Spinal cord (tissue), 10 donors: ENCODE data around the gene MED26. TPM values are rescaled to one million over a fixed set of nuclear protein-coding genes. Genes with fewer than 3 reads are reported as not detected.
A peak's percentile ranks its signal among the peaks of the same experiment; 100 is the strongest.

ENCODE experiments used
- DNase-seq, 6 donors: peaks; one replicate each; pipeline versions ENCODE4 v3.0.0 to v3.0.0-alpha.2; 2013 to 2015; ENCODE audit warnings: low spot score in 6 of 6, low read depth in 4 of 6
- H3K27ac ChIP-seq: one replicate; pipeline ENCODE4 v1.5.1; 2013; ENCODE audit warnings: low read depth, low read length, control low read depth
- H3K27me3 ChIP-seq: one replicate; pipeline ENCODE4 v1.6.1; 2013; ENCODE audit warnings: low read length; ENCODE audit not compliant: control insufficient read depth, insufficient read depth
- H3K36me3 ChIP-seq: one replicate; pipeline ENCODE4 v1.6.1; 2013; ENCODE audit warnings: low read length; ENCODE audit not compliant: control insufficient read depth, insufficient read depth
- H3K4me1 ChIP-seq: one replicate; pipeline ENCODE4 v1.6.1; 2013; ENCODE audit warnings: low read length; ENCODE audit not compliant: control insufficient read depth, insufficient read depth
- H3K4me3 ChIP-seq: one replicate; pipeline ENCODE4 v1.5.1; 2013; ENCODE audit warnings: low read depth, low read length, control low read depth
- H3K9me3 ChIP-seq: one replicate; pipeline ENCODE4 v1.6.1; 2013; ENCODE audit warnings: low read length; ENCODE audit not compliant: control insufficient read depth, insufficient read depth
- WGBS: methylation state at CpG from one replicate; pipeline ENCODE4 v1.1.5; 2013; ENCODE audit warnings: missing lambda C conversion rate; ENCODE audit not compliant: insufficient coverage; 5-methylcytosine and 5-hydroxymethylcytosine counted together
- polyA plus RNA-seq, 2 donors: library from polyadenylated mRNA; unstranded; fragments of 120-200 nt; gene quantifications; one replicate each; pipeline ENCODE4 v1.2.1, GENCODE V29; 2013; ENCODE audit not compliant: insufficient read length in 2 of 2
- total RNA-seq, 2 donors: library from RNA; depleted of rRNA in 1 of 2; stranded (reverse); fragments of 120-200 nt in 1 of 2; fragments of >200 nt in 1 of 2; gene quantifications; one replicate each; pipeline versions ENCODE4 v1.2.3 to v1.2.4, GENCODE V29; 2013 to 2014
- donor health status: healthy.

The MED26 gene
- total and polyA plus RNA-seq, 4 donors: 4.0 to 9.2 (median 8.1) TPM

DNA sequence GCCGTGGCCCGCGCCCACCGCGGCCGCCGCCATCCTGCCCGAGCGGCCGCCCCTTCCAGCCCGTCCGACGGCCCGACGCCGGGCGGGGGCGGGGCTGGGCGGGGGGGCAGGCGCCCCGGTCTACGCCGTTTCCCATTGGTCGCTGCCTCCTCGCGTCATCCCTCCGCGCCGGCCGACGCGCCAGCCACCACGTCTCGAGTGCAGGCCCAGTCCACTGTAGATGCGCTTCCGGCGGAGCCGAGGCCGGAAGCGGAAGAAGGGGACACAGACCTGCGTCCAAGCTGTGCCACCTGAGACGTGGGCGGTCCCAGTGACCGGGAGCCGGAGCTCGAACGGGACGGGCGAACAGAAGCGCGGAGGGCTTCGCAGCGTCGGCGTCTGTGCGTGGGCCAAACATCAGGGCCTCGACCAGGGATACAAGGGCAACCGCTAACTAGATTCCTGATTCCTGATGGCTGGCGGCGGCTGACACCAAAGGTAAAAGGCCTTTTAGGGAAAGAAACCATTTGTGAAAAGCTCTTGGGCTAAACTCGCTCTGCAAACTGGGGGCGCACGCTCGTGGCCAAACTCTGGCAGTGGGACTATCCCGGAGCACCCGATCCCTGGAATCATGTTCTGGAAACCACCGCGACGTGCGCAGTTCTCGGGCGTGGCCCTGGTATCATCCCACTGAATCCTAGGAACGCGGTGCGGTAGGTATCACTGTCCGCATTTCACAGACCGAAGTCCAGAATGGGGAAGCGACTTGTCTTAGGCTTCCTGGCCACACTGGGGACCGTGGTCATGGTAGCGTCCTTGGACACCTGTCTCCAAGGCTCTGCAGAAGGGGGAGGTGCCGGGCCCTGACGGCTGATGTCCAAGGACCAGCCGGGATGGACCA, 55.4 kb downstream of the MED26 start, which contains the start of gene SLC35E1:
SLC35E1 (minus strand) TSS at position 84 of the 880 bp plus-strand sequence; CDS start at position 33, 51 bp downstream.
- H3K4me3 ChIP-seq: peak within 1 kb of the TSS; percentile 97
- H3K27me3 ChIP-seq: no peaks in the 10 kb centered on the region
- H3K36me3 ChIP-seq: peaks cover 64% of the 10 kb centered on the region
- H3K27ac ChIP-seq: peak within 1 kb of the TSS; percentile 82
- peak; percentile 76 to 98 (median 92) for DNase-seq
- WGBS: under 1% methylated on average over 83 of the region's 83 CpGs
- no peaks in the 10 kb centered on the region for H3K9me3 ChIP-seq
- peaks cover 32% of the 10 kb centered on the region for H3K4me1 ChIP-seq

DNA sequence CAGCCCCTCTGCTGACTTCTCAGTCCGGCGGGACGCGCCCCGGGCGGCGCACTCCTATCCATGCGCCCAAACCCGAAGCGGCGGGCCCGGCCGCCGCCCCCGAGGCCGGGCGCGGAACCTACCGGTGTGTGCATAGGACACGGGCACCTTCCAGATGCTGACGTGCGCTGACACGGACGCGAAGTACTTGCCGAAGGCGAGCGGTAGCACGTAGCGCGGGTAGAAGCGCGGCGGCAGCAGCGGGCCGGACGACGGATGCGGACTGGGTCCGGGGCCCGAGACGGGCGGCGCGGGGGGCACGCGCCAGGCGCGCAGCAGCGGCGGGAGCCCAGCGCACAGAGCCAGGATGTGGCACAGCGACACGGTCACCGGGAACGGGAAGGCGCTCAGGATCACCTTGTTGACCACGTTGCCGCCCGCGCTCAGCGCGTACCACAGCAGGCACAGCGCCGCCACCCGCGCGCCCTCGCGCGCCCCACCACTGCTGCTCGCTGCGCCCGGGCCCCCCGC, 56.1 kb downstream of the MED26 start:
- under 1% methylated on average over 75 of the region's 75 CpGs for WGBS
- peak overlapping the region; percentile 40 for H3K4me3 ChIP-seq
- no peaks in the 10 kb centered on the region for H3K9me3 ChIP-seq
- no peak overlapping the region for H3K27ac ChIP-seq
- peaks cover 63% of the 10 kb centered on the region for H3K36me3 ChIP-seq
- H3K4me1 ChIP-seq: peaks cover 32% of the 10 kb centered on the region
- no peak for DNase-seq
- no peaks in the 10 kb centered on the region for H3K27me3 ChIP-seq

DNA sequence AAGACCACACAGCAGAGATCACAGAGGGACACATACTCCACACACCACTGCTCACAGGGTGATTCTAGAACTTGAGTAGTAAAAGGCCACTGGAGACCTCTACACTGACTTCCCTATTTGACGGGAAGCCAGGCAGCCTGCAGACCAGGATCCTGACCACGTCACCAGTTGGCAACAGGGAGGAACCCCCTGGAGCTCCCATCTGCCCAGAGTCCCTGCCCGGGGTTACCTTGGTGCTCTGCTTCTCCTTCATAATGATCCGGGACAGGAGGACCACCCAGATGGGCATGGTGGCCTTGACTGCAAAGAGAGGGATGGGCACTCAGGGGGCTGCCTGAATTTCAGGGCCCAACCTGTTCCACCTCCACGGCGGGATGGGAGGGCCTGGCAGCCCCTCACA, 56.7 kb downstream of the MED26 start:
- DNase-seq: no peak
- 25% methylated on average over 6 of the region's 6 CpGs for WGBS
- Histone ChIP-seq H3K4me1 (peaks cover 32% of the 10 kb centered on the region), H3K27me3 (no peaks in the 10 kb centered on the region), H3K36me3 (peaks cover 62% of the 10 kb centered on the region), H3K9me3 (no peaks in the 10 kb centered on the region), H3K27ac (no peak overlapping the region), H3K4me3 (peak overlapping the region; percentile 40)

DNA sequence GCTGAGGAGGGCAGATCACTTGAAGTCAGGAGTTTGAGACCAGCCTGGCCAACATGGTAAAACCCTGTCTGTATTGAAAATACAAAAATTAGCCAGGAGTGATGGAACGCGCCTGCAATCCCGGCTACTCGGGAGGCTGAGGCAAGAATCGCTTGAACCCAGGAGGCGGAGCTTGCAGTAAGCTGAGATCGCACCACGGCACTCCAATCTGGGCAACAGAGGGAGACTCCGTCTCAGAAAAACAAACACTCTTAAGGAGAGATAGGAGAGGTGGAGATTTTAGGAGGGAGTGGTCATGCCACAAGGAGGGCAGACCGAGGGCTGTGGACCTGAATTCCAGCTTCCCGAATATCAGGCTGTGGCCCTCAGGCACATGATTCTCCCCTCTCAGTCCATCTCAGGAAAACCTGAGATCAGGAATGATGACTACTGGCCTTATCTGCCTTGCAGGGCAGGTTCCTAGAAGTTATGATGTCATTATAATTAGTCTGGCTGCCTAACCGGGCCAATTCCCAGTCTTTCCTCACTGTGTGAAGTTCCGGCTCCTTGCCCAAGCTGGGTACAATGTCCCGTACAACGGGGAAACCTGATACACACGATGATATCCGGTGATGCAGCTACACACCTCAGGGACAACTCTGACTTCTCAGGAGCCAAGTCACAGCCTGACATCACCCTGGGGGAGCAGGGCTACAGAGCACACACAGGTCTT, 58.2 kb downstream of the MED26 start:
- H3K27ac ChIP-seq: no peak overlapping the region
- H3K27me3 ChIP-seq: no peaks in the 10 kb centered on the region
- WGBS: 95% methylated on average over 12 of the region's 17 CpGs
- H3K4me3 ChIP-seq: no peak overlapping the region
- H3K4me1 ChIP-seq: peaks cover 32% of the 10 kb centered on the region
- no peaks in the 10 kb centered on the region for H3K9me3 ChIP-seq
- H3K36me3 ChIP-seq: peaks cover 65% of the 10 kb centered on the region
- no peak for DNase-seq

DNA sequence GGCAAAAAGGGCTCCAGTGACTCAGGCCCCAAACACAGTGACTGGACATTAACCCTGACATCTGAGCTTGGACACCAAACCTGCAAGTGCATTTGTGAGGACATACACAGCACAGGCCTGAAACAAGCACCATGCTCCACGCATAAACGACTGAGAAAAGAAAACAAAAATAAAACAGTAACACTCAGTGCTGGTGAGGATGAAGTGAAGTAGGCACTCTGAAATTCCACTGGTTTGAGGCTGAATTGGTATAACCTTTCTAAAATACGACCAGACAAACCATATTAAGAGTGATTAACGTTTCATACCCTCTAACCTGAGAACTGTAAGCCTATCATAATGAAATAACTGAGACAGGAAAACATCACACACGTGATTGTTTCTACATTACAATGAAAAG, 61.3 kb downstream of the MED26 start:
- H3K36me3 ChIP-seq: peaks cover 76% of the 10 kb centered on the region
- no CpG with 5 or more reads among the region's 5 CpGs for WGBS
- no peak overlapping the region for H3K4me3 ChIP-seq
- no peak overlapping the region for H3K27ac ChIP-seq
- H3K4me1 ChIP-seq: peaks cover 10% of the 10 kb centered on the region
- no peaks in the 10 kb centered on the region for H3K9me3 ChIP-seq
- DNase-seq: no peak
- H3K27me3 ChIP-seq: no peaks in the 10 kb centered on the region

DNA sequence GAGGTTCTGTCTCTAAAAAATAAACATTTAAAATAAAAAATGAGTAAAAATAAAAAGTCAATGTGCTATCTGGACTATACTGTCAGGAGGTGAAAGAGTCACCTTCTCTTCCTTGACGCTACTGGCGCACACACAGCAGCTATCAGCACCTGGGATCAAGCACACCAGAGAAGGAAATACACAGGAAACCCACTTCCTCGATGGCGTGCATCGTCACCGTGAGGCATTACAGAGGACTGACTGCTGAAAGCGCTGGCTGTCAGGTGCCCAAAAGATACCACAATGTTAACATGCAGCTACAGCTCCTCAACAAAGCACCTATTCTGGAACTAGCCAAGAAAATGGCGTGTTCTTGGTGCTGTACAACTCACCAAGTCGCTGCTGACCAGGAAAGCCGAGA, 61.8 kb downstream of the MED26 start:
- WGBS: 97% methylated on average over 9 of the region's 10 CpGs

DNA sequence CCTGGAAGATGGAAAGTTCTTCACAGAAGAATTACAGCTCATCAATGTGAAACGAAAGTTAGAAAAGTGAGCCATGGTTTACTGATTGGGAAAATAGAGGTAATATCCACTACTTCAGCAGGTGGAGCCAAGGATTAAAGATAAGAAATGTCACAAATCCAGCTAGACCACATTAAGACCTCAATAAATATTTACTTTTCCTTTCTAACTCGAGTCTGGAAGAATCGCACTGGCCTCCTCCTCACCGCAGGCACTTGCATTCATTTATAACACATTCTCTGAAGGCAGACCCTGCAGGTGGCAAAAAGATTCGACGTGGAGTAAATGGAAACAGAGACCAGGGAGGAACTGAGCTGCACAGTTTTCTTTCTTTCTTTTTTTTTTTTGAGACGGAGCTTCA, 63.2 kb downstream of the MED26 start:
- no peak for DNase-seq
- H3K27me3 ChIP-seq: no peaks in the 10 kb centered on the region
- H3K4me1 ChIP-seq: peaks cover 4% of the 10 kb centered on the region
- peaks cover 80% of the 10 kb centered on the region for H3K36me3 ChIP-seq
- WGBS: 89% methylated on average over 2 of the region's 7 CpGs
- no peak overlapping the region for H3K4me3 ChIP-seq
- H3K9me3 ChIP-seq: no peaks in the 10 kb centered on the region
- no peak overlapping the region for H3K27ac ChIP-seq

More for the DNA sequence above, 61.8 kb downstream of the MED26 start:
- H3K4me1 ChIP-seq: peaks cover 9% of the 10 kb centered on the region
- H3K9me3 ChIP-seq: no peaks in the 10 kb centered on the region
- no peaks in the 10 kb centered on the region for H3K27me3 ChIP-seq
- H3K4me3 ChIP-seq: no peak overlapping the region
- no peak overlapping the region for H3K27ac ChIP-seq
- no peak for DNase-seq
- peaks cover 79% of the 10 kb centered on the region for H3K36me3 ChIP-seq

DNA sequence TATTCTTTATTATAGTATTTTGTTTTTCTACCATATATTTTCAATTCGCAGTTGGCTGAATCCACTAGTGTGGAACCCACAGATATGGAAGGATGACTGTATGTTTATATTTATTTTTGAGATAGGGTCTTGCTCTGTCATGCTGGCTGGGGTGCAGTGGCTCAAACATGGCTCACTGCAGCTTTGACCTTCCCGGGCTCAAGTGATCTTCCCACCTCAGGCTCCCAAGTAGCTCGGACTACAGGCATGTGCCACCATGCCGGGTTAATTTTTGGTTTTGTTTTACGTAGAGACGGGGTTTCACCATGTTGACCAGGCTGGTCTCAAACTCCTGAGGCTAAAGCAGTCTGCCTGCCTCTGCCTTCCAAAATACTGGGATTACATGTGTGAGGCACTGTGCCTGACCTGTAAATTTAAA, 65.4 kb downstream of the MED26 start:
- H3K27me3 ChIP-seq: no peaks in the 10 kb centered on the region
- no peak overlapping the region for H3K27ac ChIP-seq
- H3K36me3 ChIP-seq: peaks cover 77% of the 10 kb centered on the region
- DNase-seq: no peak
- no peaks in the 10 kb centered on the region for H3K9me3 ChIP-seq
- no peak overlapping the region for H3K4me3 ChIP-seq
- WGBS: 97% methylated on average over 5 of the region's 6 CpGs
- H3K4me1 ChIP-seq: peaks cover 4% of the 10 kb centered on the region

DNA sequence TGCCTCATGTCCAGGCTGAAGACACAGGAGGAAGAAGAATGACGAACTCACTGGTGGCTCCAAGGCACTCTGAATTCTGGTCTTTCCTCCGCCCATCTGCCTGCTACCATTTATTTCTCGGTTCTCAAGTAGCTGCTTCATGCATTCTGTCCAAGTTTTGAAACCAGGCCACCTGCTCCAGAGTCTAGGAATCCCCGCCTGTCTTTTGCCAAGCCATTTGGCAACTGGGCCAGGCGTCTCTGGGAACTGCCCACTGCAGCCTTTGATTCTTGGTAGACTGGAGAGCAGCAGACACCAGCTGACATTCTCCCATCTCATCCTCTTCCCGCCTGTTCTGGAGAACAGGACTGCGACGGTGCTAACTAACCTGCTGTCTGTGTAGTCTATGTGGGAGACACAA, 66.6 kb downstream of the MED26 start:
- Histone ChIP-seq H3K27ac (no peak overlapping the region), H3K9me3 (no peaks in the 10 kb centered on the region), H3K4me1 (peaks cover 4% of the 10 kb centered on the region), H3K27me3 (no peaks in the 10 kb centered on the region), H3K36me3 (peaks cover 78% of the 10 kb centered on the region), H3K4me3 (no peak overlapping the region)
- DNase-seq: peak in 3 of 6 donors; percentile 13 to 74 (median 30)
- 58% methylated on average over 5 of the region's 8 CpGs for WGBS
